Skeletal muscle satellite cell (primary cell): Measurements from ENCODE around the gene PALLD.

Source experiments
- H3K27me3 ChIP-seq: 2 replicates; pipeline ENCODE4 v1.7.0; 2013; ENCODE audit warnings: low read length; ENCODE audit not compliant: control insufficient read depth, insufficient read depth
- H3K36me3 ChIP-seq: 2 replicates; pipeline ENCODE4 v1.7.0; 2013; ENCODE audit warnings: mild to moderate bottlenecking, control low read depth, low read length; ENCODE audit not compliant: insufficient read depth
- H3K4me1 ChIP-seq: 2 replicates; pipeline ENCODE4 v1.7.0; 2013; ENCODE audit warnings: low read length; ENCODE audit not compliant: control insufficient read depth, insufficient read depth
- H3K4me2 ChIP-seq: 2 replicates; pipeline ENCODE4 v1.7.0; 2013; ENCODE audit warnings: mild to moderate bottlenecking, low read length
- H3K4me3 ChIP-seq: 2 replicates; pipeline ENCODE4 v1.7.0; 2013; ENCODE audit warnings: low read length
- H3K9ac ChIP-seq: 2 replicates; pipeline ENCODE4 v1.7.0; 2013; ENCODE audit warnings: mild to moderate bottlenecking, low read depth, low read length, moderate library complexity
- H3K9me3 ChIP-seq: replicated peaks from 2 replicates; pipeline ENCODE4 v1.7.0; 2013; ENCODE audit warnings: mild to moderate bottlenecking, control low read depth, low read length

PALLD gene

GRCh38 chr4:168868802-168869201 lies 371.9 kb downstream of the PALLD start:
- peaks cover 32% of the 10 kb centered on the region for H3K36me3 ChIP-seq
- no peaks in the 10 kb centered on the region for H3K27me3 ChIP-seq
- H3K4me2 ChIP-seq = peak overlapping the region; percentile 60
- peaks cover 52% of the 10 kb centered on the region for H3K4me1 ChIP-seq
- H3K4me3 ChIP-seq = no peak overlapping the region
- H3K9ac ChIP-seq = peak overlapping the region; percentile 25
- H3K9me3 ChIP-seq = no peaks in the 10 kb centered on the region

GRCh38 chr4:168870004-168870403 lies 373.2 kb downstream of the PALLD start:
- Histone ChIP-seq H3K4me2 (no peak overlapping the region), H3K9me3 (no peaks in the 10 kb centered on the region), H3K4me1 (peaks cover 41% of the 10 kb centered on the region), H3K9ac (no peak overlapping the region), H3K27me3 (no peaks in the 10 kb centered on the region), H3K36me3 (peaks cover 37% of the 10 kb centered on the region), H3K4me3 (no peak overlapping the region)

- Histone ChIP-seq H3K36me3 (peaks cover 42% of the 10 kb centered on the region), H3K27me3 (no peaks in the 10 kb centered on the region), H3K4me3 (no peak overlapping the region), H3K9ac (no peak overlapping the region), H3K4me2 (no peak overlapping the region), H3K9me3 (no peaks in the 10 kb centered on the region), H3K4me1 (peaks cover 39% of the 10 kb centered on the region)
Measured at GRCh38 chr4:168871632-168872031, 374.8 kb downstream of the PALLD start.

GRCh38 chr4:168874083-168874482 lies 377.2 kb downstream of the PALLD start:
- H3K36me3 ChIP-seq = peaks cover 52% of the 10 kb centered on the region
- no peaks in the 10 kb centered on the region for H3K27me3 ChIP-seq
- H3K9ac ChIP-seq = no peak overlapping the region
- H3K4me1 ChIP-seq = peaks cover 39% of the 10 kb centered on the region
- no peak overlapping the region for H3K4me2 ChIP-seq
- no peaks in the 10 kb centered on the region for H3K9me3 ChIP-seq
- no peak overlapping the region for H3K4me3 ChIP-seq

- H3K4me2 ChIP-seq = no peak overlapping the region
- H3K4me1 ChIP-seq = peaks cover 57% of the 10 kb centered on the region
- H3K4me3 ChIP-seq = no peak overlapping the region
- no peaks in the 10 kb centered on the region for H3K27me3 ChIP-seq
- H3K36me3 ChIP-seq = peaks cover 54% of the 10 kb centered on the region
- no peaks in the 10 kb centered on the region for H3K9me3 ChIP-seq
- peak overlapping the region; percentile 35 for H3K9ac ChIP-seq
Measured at GRCh38 chr4:168876106-168876505, 379.3 kb downstream of the PALLD start.

- Histone ChIP-seq H3K9ac (peak overlapping the region; percentile 74), H3K9me3 (peaks cover 3% of the 10 kb centered on the region), H3K27me3 (no peaks in the 10 kb centered on the region), H3K4me1 (peaks cover 73% of the 10 kb centered on the region), H3K36me3 (peaks cover 58% of the 10 kb centered on the region), H3K4me3 (peak overlapping the region; percentile 48), H3K4me2 (peak overlapping the region; percentile 76)
Measured at GRCh38 chr4:168877511-168878491, 380.9 kb downstream of the PALLD start.

GRCh38 chr4:168878623-168879022 lies 381.8 kb downstream of the PALLD start:
- peaks cover 53% of the 10 kb centered on the region for H3K36me3 ChIP-seq
- H3K4me1 ChIP-seq = peaks cover 80% of the 10 kb centered on the region
- H3K4me3 ChIP-seq = peak overlapping the region; percentile 48
- peak overlapping the region; percentile 76 for H3K4me2 ChIP-seq
- H3K9me3 ChIP-seq = peaks cover 3% of the 10 kb centered on the region
- peak overlapping the region; percentile 74 for H3K9ac ChIP-seq
- no peaks in the 10 kb centered on the region for H3K27me3 ChIP-seq

GRCh38 chr4:168879188-168879587 lies 382.3 kb downstream of the PALLD start:
- peaks cover 50% of the 10 kb centered on the region for H3K36me3 ChIP-seq

GRCh38 chr4:168880072-168880675 lies 383.3 kb downstream of the PALLD start:
- Histone ChIP-seq H3K4me1 (peaks cover 96% of the 10 kb centered on the region), H3K4me2 (peak overlapping the region; percentile 34), H3K36me3 (peaks cover 58% of the 10 kb centered on the region), H3K9ac (no peak overlapping the region), H3K27me3 (no peaks in the 10 kb centered on the region), H3K9me3 (peaks cover 3% of the 10 kb centered on the region), H3K4me3 (no peak overlapping the region)

More at GRCh38 chr4:168879188-168879587, 382.3 kb downstream of the PALLD start:
- Histone ChIP-seq H3K9me3 (peaks cover 3% of the 10 kb centered on the region), H3K4me3 (no peak overlapping the region), H3K27me3 (no peaks in the 10 kb centered on the region), H3K4me2 (peak overlapping the region; percentile 76), H3K9ac (peak overlapping the region; percentile 74), H3K4me1 (peaks cover 86% of the 10 kb centered on the region)

GRCh38 chr4:168880811-168881595 lies 384.2 kb downstream of the PALLD start:
- H3K27me3 ChIP-seq = no peaks in the 10 kb centered on the region
- H3K4me2 ChIP-seq = no peak overlapping the region
- peaks cover 3% of the 10 kb centered on the region for H3K9me3 ChIP-seq
- peaks cover 98% of the 10 kb centered on the region for H3K4me1 ChIP-seq
- no peak overlapping the region for H3K4me3 ChIP-seq
- no peak overlapping the region for H3K9ac ChIP-seq
- H3K36me3 ChIP-seq = peaks cover 59% of the 10 kb centered on the region

- peaks cover 96% of the 10 kb centered on the region for H3K4me1 ChIP-seq
- no peak overlapping the region for H3K9ac ChIP-seq
- H3K9me3 ChIP-seq = peaks cover 3% of the 10 kb centered on the region
- no peak overlapping the region for H3K4me3 ChIP-seq
- peaks cover 59% of the 10 kb centered on the region for H3K36me3 ChIP-seq
- H3K4me2 ChIP-seq = no peak overlapping the region
- no peaks in the 10 kb centered on the region for H3K27me3 ChIP-seq
Measured at GRCh38 chr4:168881781-168882420, 385.0 kb downstream of the PALLD start.
